Measurements from ENCODE around the gene FBXO41. TPM values are rescaled to one million over a fixed set of nuclear protein-coding genes. Genes with fewer than 3 reads are reported as not detected.

Gene FBXO41
- total RNA-seq, 2 donors from 2014 or later = 32.2 to 36.3 TPM

DNA sequence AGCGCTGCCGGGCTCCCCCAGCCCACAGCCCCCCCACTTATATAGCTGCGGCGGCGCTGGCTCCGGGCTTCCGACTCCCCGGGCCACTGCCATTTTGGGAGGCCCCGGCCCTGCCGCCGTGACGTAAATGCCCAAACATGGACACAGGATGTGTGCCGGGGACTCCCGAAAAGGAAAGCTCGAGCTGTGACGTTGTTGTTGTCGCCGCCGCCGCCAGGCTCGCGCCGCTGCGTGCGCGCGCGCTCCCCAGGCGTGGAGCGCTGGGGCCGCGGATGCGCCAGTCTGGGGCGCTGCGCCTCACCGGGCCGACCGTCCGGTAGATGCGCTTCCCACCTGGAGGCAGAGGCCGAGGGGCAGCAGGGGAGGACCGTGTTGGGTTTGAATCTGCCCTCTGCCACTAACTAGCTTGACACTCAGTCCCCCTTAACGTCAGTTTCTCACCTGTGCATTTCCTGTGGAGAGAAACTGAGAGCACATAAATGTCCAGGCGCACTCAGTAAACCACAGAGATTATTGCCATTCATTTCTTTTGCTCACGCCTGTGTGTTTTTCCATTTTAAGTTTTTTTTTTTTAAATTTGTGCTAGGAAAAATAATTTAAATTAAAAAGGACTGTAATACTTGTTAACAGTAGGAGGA is 9.4 kb upstream of the FBXO41 start, which contains the start of gene EGR4:
EGR4 (minus strand) TSS at position 15 of the 638 bp plus-strand sequence. CDS start 231 bp downstream, outside the sequence.
- Mint-ChIP-seq H3K27me3 (peaks cover 49% of the 10 kb centered on the region), H3K36me3 (ENCODE audit: low read depth) (no peaks in the 10 kb centered on the region)
- peak; percentile 97 for ATAC-seq (replicated peaks)

DNA sequence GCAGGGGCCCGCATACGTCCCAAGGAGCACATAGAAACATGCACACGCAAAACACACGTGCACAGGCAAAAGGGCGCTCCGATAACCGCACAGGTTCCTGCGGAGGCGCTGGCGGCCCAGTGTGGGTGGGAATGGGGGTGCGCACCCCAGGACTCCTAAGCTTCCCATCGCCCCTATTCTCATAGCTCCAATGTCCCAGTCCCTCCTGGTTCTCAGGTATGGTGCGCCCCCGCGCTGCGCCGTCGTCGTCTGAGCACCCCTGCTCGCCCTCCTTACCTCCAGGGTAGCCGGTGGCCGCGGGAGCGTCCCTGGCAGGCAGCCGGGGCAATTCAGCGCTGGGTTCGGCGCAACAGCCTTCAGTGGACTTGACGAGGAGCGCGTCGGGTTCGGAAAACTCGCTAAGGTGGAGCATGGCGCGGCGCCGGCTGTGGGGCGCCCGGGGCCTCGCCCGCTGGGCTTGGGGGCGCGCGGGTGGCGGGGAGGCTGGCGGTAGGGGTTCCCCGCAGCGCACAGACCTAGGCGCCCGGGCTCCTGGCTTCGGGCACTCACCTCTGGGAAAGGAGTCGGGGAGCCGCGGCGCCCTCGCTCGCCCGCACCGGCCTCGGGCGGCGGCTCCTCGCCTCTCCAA is 8.7 kb upstream of the FBXO41 start:
- Mint-ChIP-seq H3K27me3 (peaks cover 49% of the 10 kb centered on the region), H3K36me3 (ENCODE audit: low read depth) (no peaks in the 10 kb centered on the region), H3K4me1 (no peaks in the 10 kb centered on the region), H3K9me3 (no peaks in the 10 kb centered on the region), H3K4me3 (peak overlapping the region; percentile 58), H3K27ac (no peak overlapping the region)
- peak; percentile 22 for ATAC-seq (replicated peaks)

More for the DNA sequence above, 9.4 kb upstream of the FBXO41 start, which contains the start of gene EGR4:
- H3K4me3 Mint-ChIP-seq = peak within 1 kb of the TSS; percentile 58
- no peaks in the 10 kb centered on the region for H3K4me1 Mint-ChIP-seq
- H3K27ac Mint-ChIP-seq = no peak within 1 kb of the TSS
- H3K9me3 Mint-ChIP-seq = no peaks in the 10 kb centered on the region

- Mint-ChIP-seq H3K9me3 (no peaks in the 10 kb centered on the region), H3K27me3 (peaks cover 45% of the 10 kb centered on the region), H3K27ac (no peak overlapping the region), H3K36me3 (ENCODE audit: low read depth) (no peaks in the 10 kb centered on the region), H3K4me3 (peak overlapping the region; percentile 58), H3K4me1 (no peaks in the 10 kb centered on the region)
- ATAC-seq (replicated peaks) = no peak
Measured at GRCh38 chr2:73292316-73292905, 8.1 kb upstream of the FBXO41 start.

DNA sequence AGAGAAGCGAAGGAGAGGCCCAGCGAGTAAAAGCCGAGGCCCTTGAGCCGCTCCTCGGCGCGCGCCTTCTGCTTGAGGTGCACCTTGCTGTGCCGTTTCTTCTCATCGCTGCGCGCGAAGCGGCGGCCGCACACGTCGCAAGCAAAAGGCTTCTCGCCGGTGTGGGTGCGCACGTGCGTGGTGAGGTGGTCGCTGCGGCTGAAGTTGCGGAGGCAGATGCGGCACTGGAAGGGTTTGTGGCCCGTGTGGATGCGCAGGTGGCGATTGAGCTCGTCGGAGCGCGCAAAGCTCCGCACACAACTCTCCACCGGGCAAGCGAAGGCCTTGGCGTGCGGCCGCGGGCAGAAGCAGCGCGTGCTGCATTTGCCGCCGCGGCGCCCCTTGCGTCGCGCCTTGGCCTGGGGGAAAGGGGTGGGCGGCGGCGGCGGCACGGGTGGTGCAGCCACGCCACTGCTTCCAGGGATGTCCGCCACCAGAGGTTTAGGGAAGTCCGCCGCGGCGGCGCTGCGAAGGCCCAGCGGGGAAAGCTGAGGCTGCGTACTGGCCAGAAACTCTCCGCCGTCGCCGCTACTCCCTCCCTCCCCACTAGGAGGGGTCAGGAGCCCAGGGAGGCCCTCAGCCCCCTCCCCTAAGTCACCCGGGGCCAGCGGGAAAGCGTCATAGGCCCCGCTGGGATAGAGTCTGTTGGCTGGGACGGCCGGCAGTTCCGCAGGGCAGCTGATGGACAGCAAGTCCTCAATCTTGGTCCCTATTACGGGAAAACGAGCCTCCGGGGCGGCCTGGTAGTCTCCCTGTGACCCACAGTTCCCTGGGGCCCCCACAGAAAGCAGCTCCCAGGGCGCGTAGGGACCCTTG is 7.4 kb upstream of the FBXO41 start:
- H3K36me3 Mint-ChIP-seq (ENCODE audit: low read depth) = no peaks in the 10 kb centered on the region
- H3K27ac Mint-ChIP-seq = no peak overlapping the region
- peak overlapping the region; percentile 58 for H3K4me3 Mint-ChIP-seq
- H3K9me3 Mint-ChIP-seq = no peaks in the 10 kb centered on the region
- H3K4me1 Mint-ChIP-seq = no peaks in the 10 kb centered on the region
- H3K27me3 Mint-ChIP-seq = peaks cover 38% of the 10 kb centered on the region
- no peak for ATAC-seq (replicated peaks)

GRCh38 chr2:73291093-73291460 is 6.8 kb upstream of the FBXO41 start:
- Mint-ChIP-seq H3K27ac (no peak overlapping the region), H3K27me3 (peaks cover 32% of the 10 kb centered on the region), H3K4me3 (peak overlapping the region; percentile 58), H3K9me3 (no peaks in the 10 kb centered on the region), H3K4me1 (no peaks in the 10 kb centered on the region), H3K36me3 (ENCODE audit: low read depth) (no peaks in the 10 kb centered on the region)
- ATAC-seq (replicated peaks) = no peak

- Mint-ChIP-seq H3K9me3 (no peaks in the 10 kb centered on the region), H3K36me3 (ENCODE audit: low read depth) (no peaks in the 10 kb centered on the region), H3K4me1 (peaks cover 4% of the 10 kb centered on the region), H3K4me3 (peak overlapping the region; percentile 58), H3K27ac (no peak overlapping the region), H3K27me3 (peaks cover 24% of the 10 kb centered on the region)
- ATAC-seq (replicated peaks) = no peak
Measured at GRCh38 chr2:73290049-73290839, 6.0 kb upstream of the FBXO41 start.

DNA sequence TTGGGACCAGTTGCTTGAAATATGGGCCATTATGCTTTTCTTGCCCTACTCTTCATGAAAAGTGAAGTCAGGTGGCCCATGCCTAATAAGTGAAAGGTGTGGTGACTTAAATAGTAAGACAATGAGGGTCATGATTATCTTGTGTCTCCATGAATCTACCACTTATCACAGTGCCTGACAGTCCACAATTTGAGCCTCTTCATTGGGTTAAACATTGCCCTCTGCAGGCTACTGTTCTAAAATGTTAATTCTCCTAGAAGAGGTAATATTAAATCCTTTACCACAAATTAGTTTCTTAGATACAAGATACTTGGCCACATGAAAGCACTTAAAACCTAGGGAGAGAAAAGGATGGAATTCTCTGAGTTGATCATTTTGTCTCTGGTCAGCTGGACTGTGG is 5.0 kb upstream of the FBXO41 start:
- Mint-ChIP-seq H3K27ac (no peak overlapping the region), H3K4me3 (no peak overlapping the region), H3K27me3 (peaks cover 19% of the 10 kb centered on the region), H3K9me3 (no peaks in the 10 kb centered on the region), H3K36me3 (ENCODE audit: low read depth) (no peaks in the 10 kb centered on the region), H3K4me1 (peaks cover 4% of the 10 kb centered on the region)
- ATAC-seq (replicated peaks) = no peak

DNA sequence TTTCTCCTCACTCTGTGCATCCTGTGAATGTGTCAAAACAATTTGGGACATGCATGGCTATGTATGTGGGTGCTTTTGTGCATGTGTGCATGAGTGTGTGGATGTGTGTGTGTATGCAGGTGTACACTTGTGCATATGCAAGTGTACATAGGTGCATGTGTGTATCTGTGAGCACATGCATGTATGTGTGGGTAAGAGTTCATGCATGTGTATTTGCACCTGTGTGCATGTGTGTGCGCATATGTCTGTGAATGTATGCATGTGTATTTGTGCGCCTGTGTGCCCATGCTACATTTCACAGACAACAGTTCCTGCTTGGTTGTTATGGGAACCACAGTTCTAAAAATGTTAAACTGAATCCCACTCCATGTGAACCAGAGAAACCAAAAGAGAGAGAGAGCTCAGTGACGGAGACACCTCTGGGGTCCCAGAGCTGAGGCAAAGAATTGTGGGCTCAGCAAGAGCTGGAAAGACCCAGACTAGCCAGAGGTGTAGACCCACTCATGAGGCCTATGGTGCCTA is 1.9 kb upstream of the FBXO41 start:
- H3K4me1 Mint-ChIP-seq = peaks cover 8% of the 10 kb centered on the region
- H3K36me3 Mint-ChIP-seq (ENCODE audit: low read depth) = peaks cover 6% of the 10 kb centered on the region
- H3K27me3 Mint-ChIP-seq = peaks cover 16% of the 10 kb centered on the region
- ATAC-seq (replicated peaks) = no peak
- peak overlapping the region; percentile 81 for H3K4me3 Mint-ChIP-seq
- H3K9me3 Mint-ChIP-seq = no peaks in the 10 kb centered on the region
- no peak overlapping the region for H3K27ac Mint-ChIP-seq

- peaks cover 6% of the 10 kb centered on the region for H3K36me3 Mint-ChIP-seq (ENCODE audit: low read depth)
- peaks cover 9% of the 10 kb centered on the region for H3K27me3 Mint-ChIP-seq
- peaks cover 13% of the 10 kb centered on the region for H3K4me1 Mint-ChIP-seq
- ATAC-seq (replicated peaks) = peak; percentile 13
- peak overlapping the region; percentile 81 for H3K4me3 Mint-ChIP-seq
- H3K27ac Mint-ChIP-seq = no peak overlapping the region
- H3K9me3 Mint-ChIP-seq = no peaks in the 10 kb centered on the region
Measured at GRCh38 chr2:73285159-73285739, 971 bp upstream of the FBXO41 start.

DNA sequence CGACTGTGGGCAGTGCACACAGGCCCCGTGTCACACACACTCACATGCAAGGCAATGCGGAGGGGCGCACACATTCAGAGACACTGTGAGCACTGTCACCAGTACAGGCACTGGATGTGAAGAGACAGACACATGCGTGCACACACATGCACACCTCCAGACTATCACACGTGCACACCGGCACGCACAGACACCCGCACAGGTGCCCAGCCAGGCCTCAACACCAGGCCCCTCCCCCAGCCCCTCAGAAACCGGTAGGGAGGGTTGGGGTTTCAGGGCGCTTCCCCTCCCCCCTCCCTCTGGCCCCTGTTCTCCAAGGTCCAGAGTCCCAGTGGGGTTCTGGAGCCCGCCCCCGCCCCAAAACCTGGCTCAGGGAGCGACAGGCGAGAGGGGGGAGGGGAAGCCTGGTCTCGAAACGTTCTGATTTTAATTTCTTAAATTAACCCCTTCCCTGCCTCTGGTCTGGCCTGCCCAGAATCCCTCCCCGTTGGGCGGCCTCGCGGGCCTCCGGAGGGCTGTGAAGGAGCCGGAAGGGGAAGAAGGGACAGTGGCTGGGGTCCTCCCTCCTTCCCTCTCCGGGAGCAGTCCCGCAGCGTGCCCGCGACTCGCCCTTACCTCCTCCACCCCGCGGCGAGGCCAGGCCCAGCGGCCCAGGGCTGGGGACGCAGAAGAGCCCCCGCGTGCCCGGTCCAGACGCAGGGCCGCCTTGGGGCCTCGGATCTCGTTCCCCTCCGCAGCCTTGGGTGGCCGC is 558 bp downstream of the FBXO41 start:
- peaks cover 26% of the 10 kb centered on the region for H3K4me1 Mint-ChIP-seq
- no peaks in the 10 kb centered on the region for H3K9me3 Mint-ChIP-seq
- H3K36me3 Mint-ChIP-seq (ENCODE audit: low read depth) = peaks cover 11% of the 10 kb centered on the region
- ATAC-seq (replicated peaks) = peak; percentile 54
- peaks cover 6% of the 10 kb centered on the region for H3K27me3 Mint-ChIP-seq
- H3K4me3 Mint-ChIP-seq = peak overlapping the region; percentile 81
- H3K27ac Mint-ChIP-seq = peak overlapping the region; percentile 48

DNA sequence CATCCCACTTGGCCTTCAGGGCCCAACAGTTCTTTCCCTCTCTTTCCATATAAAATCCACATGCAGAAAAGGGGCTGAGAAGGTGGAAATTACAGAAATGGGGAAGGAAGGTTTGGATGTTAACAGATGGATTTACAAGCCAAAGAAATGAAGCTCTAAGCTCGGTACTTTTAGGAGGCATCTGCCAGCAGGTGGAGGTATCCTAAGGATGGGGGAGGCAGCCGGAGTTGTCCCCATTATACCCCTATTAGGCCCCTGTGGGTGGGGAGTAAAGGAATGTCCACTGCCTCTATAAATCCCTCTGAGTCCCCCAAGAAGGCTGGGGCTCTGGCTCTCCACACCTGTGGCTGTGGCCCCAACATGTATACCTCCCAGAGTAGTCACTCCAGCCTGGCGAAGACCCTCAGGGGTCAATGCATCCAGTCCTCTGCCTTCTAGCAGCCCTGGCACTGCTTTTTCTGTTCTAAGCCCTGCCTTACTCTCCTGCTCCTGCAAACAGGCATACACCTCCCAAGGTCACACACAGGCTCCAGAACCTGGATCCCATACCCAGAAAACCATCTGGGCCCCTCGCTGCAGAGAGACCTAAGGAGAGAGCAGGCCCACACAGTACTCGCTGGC is 1.2 kb downstream of the FBXO41 start:
- H3K36me3 Mint-ChIP-seq (ENCODE audit: low read depth) = peaks cover 11% of the 10 kb centered on the region
- H3K4me3 Mint-ChIP-seq = peak overlapping the region; percentile 81
- no peaks in the 10 kb centered on the region for H3K27me3 Mint-ChIP-seq
- peak overlapping the region; percentile 48 for H3K27ac Mint-ChIP-seq
- no peaks in the 10 kb centered on the region for H3K9me3 Mint-ChIP-seq
- ATAC-seq (replicated peaks) = no peak
- peaks cover 27% of the 10 kb centered on the region for H3K4me1 Mint-ChIP-seq

GRCh38 chr2:73281244-73281643 is 3.0 kb downstream of the FBXO41 start:
- Mint-ChIP-seq H3K4me1 (peaks cover 27% of the 10 kb centered on the region), H3K27me3 (no peaks in the 10 kb centered on the region), H3K9me3 (no peaks in the 10 kb centered on the region), H3K27ac (no peak overlapping the region), H3K36me3 (ENCODE audit: low read depth) (peaks cover 22% of the 10 kb centered on the region), H3K4me3 (no peak overlapping the region)
- no peak for ATAC-seq (replicated peaks)
